IMR-90 (cell line): ENCODE results near the gene SLC9A3. TPM values are rescaled to one million over a fixed set of nuclear protein-coding genes. Genes with fewer than 3 reads are reported as not detected.

Source experiments
- ATAC-seq: fragments of 200-7000 bp; cut with Tn5 transposase; 2 replicates; pipeline ENCODE4 v1.9.1; 2020; ENCODE audit warnings: low read depth, mild to moderate bottlenecking, moderate library complexity
- BruUV-seq: library from RNA; stranded (reverse); fragments of 400-500 nt; replicated peaks from 2 replicates; lab custom pipeline; 2021; lab: Mats Ljungman, UMichigan
- CTCF ChIA-PET: fragments of 300-600 bp; formaldehyde crosslinking; extraction: SDS; loops from one replicate; lab custom pipeline; 2021; ENCODE audit warnings: antibody characterized with exemption; lab: Yijun Ruan, JAX
- POLR2A ChIA-PET: fragments of 300-600 bp; sonication (Branson Sonifier 250); formaldehyde crosslinking; loops from one replicate; lab custom pipeline; 2022; ENCODE audit warnings: antibody characterized with exemption; ENCODE audit not compliant: unreplicated experiment; lab: Charles Lee
- DNase-seq: peaks from one replicate; pipeline ENCODE4 v3.0.0; 2013
- H2AFZ ChIP-seq: replicated peaks from 2 replicates; pipeline ENCODE3; 2013; ENCODE audit warnings: low read length, mild to moderate bottlenecking; ENCODE audit not compliant: poor library complexity
- H2AK5ac ChIP-seq: 2 replicates; pipeline ENCODE4 v1.6.1; 2013; ENCODE audit warnings: low read depth, low read length, inconsistent platforms
- H2AK9ac ChIP-seq: replicated peaks from 2 replicates; pipeline ENCODE3; 2013; ENCODE audit warnings: mild to moderate bottlenecking, low read depth, low read length, moderate library complexity; ENCODE audit not compliant: poor library complexity
- H2BK120ac ChIP-seq: 2 replicates; pipeline ENCODE4 v1.6.1; 2013; ENCODE audit warnings: low read depth, low read length, inconsistent platforms
- H2BK15ac ChIP-seq: 3 replicates; pipeline ENCODE4 v1.6.1; 2013; ENCODE audit warnings: low read depth, low read length, inconsistent platforms
- H2BK20ac ChIP-seq: 2 replicates; pipeline ENCODE4 v1.6.1; 2013; ENCODE audit warnings: low read depth, mild to moderate bottlenecking, inconsistent platforms, low read length, moderate library complexity
- H2BK5ac ChIP-seq: 2 replicates; pipeline ENCODE4 v1.6.1; 2013; ENCODE audit warnings: mild to moderate bottlenecking, low read depth, low read length, inconsistent platforms; ENCODE audit not compliant: poor library complexity, severe bottlenecking
- H3K14ac ChIP-seq: replicated peaks from 2 replicates; pipeline ENCODE4 v1.6.1; 2013; ENCODE audit warnings: low read depth, low read length, inconsistent platforms
- H3K18ac ChIP-seq: 2 replicates; pipeline ENCODE4 v1.6.1; 2013; ENCODE audit warnings: low read depth, low read length, control low read depth
- H3K23ac ChIP-seq: 2 replicates; pipeline ENCODE4 v1.6.1; 2013; ENCODE audit warnings: low read depth, low read length, inconsistent platforms
- H3K27ac ChIP-seq: 2 replicates; pipeline ENCODE4 v1.5.1; 2013; ENCODE audit warnings: mild to moderate bottlenecking, control low read depth, low read length; ENCODE audit not compliant: insufficient read depth
- H3K27me3 ChIP-seq: 2 replicates; pipeline ENCODE4 v1.6.1; 2013; ENCODE audit warnings: low read length; ENCODE audit not compliant: control insufficient read depth, insufficient read depth
- H3K36me3 ChIP-seq: 2 replicates; pipeline ENCODE4 v1.6.1; 2013; ENCODE audit warnings: low read length, mixed read lengths; ENCODE audit not compliant: control insufficient read depth, insufficient read depth
- H3K4ac ChIP-seq: 2 replicates; pipeline ENCODE4 v1.6.1; 2013; ENCODE audit warnings: low read depth, low read length, inconsistent platforms
- H3K4me1 ChIP-seq: 2 replicates; pipeline ENCODE4 v1.6.1; 2013; ENCODE audit warnings: low read length, mixed read lengths; ENCODE audit not compliant: control insufficient read depth, insufficient read depth
- H3K4me2 ChIP-seq: 2 replicates; pipeline ENCODE4 v1.6.1; 2013; ENCODE audit warnings: low read depth, mild to moderate bottlenecking, control low read depth, low read length, moderate library complexity
- H3K4me3 ChIP-seq: 2 replicates; pipeline ENCODE4 v1.5.1; 2013; ENCODE audit warnings: low read depth, mild to moderate bottlenecking, control low read depth, low read length, moderate library complexity; ENCODE audit not compliant: insufficient read depth
- H3K56ac ChIP-seq: 2 replicates; pipeline ENCODE4 v1.6.1; 2013; ENCODE audit warnings: low read length, inconsistent platforms; ENCODE audit not compliant: insufficient read depth; ENCODE audit errors: extremely low read depth
- H3K79me1 ChIP-seq, 2 experiments: 2 replicates each; pipeline ENCODE4 v1.6.1; 2013; ENCODE audit warnings: low read length in 2 of 2, inconsistent platforms in 1 of 2, low read depth in 1 of 2
- H3K9ac ChIP-seq: 2 replicates; pipeline ENCODE4 v1.6.1; 2013; ENCODE audit warnings: low read depth, low read length, control low read depth
- H3K9me1 ChIP-seq: 2 replicates; pipeline ENCODE4 v1.6.1; 2013; ENCODE audit warnings: low read length, inconsistent platforms; ENCODE audit not compliant: insufficient read depth
- H3K9me3 ChIP-seq: 2 replicates; pipeline ENCODE4 v1.6.1; 2013; ENCODE audit warnings: low read length; ENCODE audit not compliant: control insufficient read depth, insufficient read depth
- H4K20me1 ChIP-seq: 2 replicates; pipeline ENCODE4 v1.6.1; 2013; ENCODE audit warnings: low read length, inconsistent platforms; ENCODE audit not compliant: insufficient read depth
- H4K5ac ChIP-seq: 2 replicates; pipeline ENCODE4 v1.6.1; 2013; ENCODE audit warnings: mild to moderate bottlenecking, low read depth, low read length, control low read depth
- H4K8ac ChIP-seq, 2 experiments: 2 replicates each; pipeline ENCODE4 v1.6.1; 2013; ENCODE audit warnings: low read depth in 2 of 2, low read length in 2 of 2, control low read depth in 1 of 2, inconsistent platforms in 1 of 2
- H4K91ac ChIP-seq: 2 replicates; pipeline ENCODE4 v1.6.1; 2013; ENCODE audit warnings: low read depth, low read length, inconsistent platforms; ENCODE audit not compliant: insufficient read depth
- NFE2L2 ChIP-seq: fragments of 150-350 bp; IDR thresholded peaks from 2 replicates; pipeline ENCODE4 v1.6.1; 2016; ENCODE audit warnings: low read depth, mild to moderate bottlenecking, low read length
- POLR2A ChIP-seq: IDR thresholded peaks from 2 replicates; pipeline ENCODE4 v1.6.1; 2012; ENCODE audit warnings: mild to moderate bottlenecking, low read depth, low read length
- WGBS, 2 experiments: methylation state at CpG; one replicate each; pipeline versions ENCODE4 v1.1.5 to v1.1.7; 2013; ENCODE audit warnings: missing lambda C conversion rate in 2 of 2; ENCODE audit not compliant: insufficient read length in 1 of 2; ENCODE audit errors: extremely low coverage in 2 of 2; 5-methylcytosine and 5-hydroxymethylcytosine counted together
- dilution Hi-C: fragments of 300-500 bp; cut with HindIII; formaldehyde crosslinking; loops from one replicate; pipeline ENCODE4 v1.14.3; 2018; ENCODE audit warnings: low sequenced_read_pairs; ENCODE audit not compliant: unreplicated experiment
- in situ Hi-C: fragments of 300-500 bp; cut with MboI; formaldehyde crosslinking; loops from 3 replicates; pipeline ENCODE4 v1.14.3; 2019; ENCODE audit warnings: low sequenced_read_pairs, inconsistent platforms, mixed read lengths
- intact Hi-C: fragments of 100-400 bp; cut with micrococcal nuclease; formaldehyde crosslinking; loops from 2 replicates; pipeline ENCODE4 v1.10.0; 2022
- polyA plus RNA-seq, 3 experiments: library from polyadenylated mRNA; depleted of rRNA; stranded (reverse); fragments of >200 nt; gene quantifications; 2 replicates each; pipeline ENCODE4 v1.2.3, GENCODE V29; 2012; ENCODE audit warnings: low replicate concordance in 1 of 3
- total RNA-seq: library from RNA; depleted of rRNA; stranded (reverse); fragments of >200 nt; gene quantifications from 2 replicates; pipeline ENCODE4 v1.2.3, GENCODE V29; 2012

The SLC9A3 gene
- total and polyA plus RNA-seq, 2 of the 4 experiments (the other 2 are of a cell fraction), result 0.72 to 1.5 TPM

- H3K27me3 ChIP-seq, result peaks cover 60% of the 10 kb centered on the region
- no peaks in the 10 kb centered on the region for H3K9me3 ChIP-seq
- in situ Hi-C loops (no loop called here), intact Hi-C loops (no loop called here), dilution Hi-C loops (no loop called here)
- no peak for ATAC-seq
- 68 to 100% methylated on average over 3 of the region's 5 CpGs for WGBS, 2 experiments
- no peak overlapping the region for H4K8ac ChIP-seq
- no peaks in the 10 kb centered on the region for H3K4me1 ChIP-seq
- H2BK5ac ChIP-seq, result peak overlapping the region; percentile 9
- DNase-seq, result no peak
- no peak overlapping the region for H2BK120ac ChIP-seq
- no peak overlapping the region for H3K14ac ChIP-seq
- H2BK15ac ChIP-seq, result no peak overlapping the region
- H3K27ac ChIP-seq, result no peak overlapping the region
- H3K23ac ChIP-seq, result no peak overlapping the region
- H3K56ac ChIP-seq, result no peak overlapping the region
- ChIA-PET CTCF (no interaction called here), POLR2A (no interaction called here)
- no peak overlapping the region for H4K5ac ChIP-seq
- no peak overlapping the region for H3K18ac ChIP-seq
- no peaks in the 10 kb centered on the region for H4K20me1 ChIP-seq
- H3K4ac ChIP-seq, result no peak overlapping the region
- no peak overlapping the region for H2AK5ac ChIP-seq
- no peak overlapping the region for H4K91ac ChIP-seq
- H2BK20ac ChIP-seq, result no peak overlapping the region
- no TSS peak for BruUV-seq
- H3K36me3 ChIP-seq, result no peaks in the 10 kb centered on the region
- H3K9me1 ChIP-seq, result no peaks in the 10 kb centered on the region
- no peak overlapping the region for H3K4me3 ChIP-seq
- no peaks in the 10 kb centered on the region for H3K79me1 ChIP-seq
- no peak overlapping the region for H3K4me2 ChIP-seq
- TF ChIP-seq NFE2L2 (no peak), POLR2A (no peak)
- H2AK9ac ChIP-seq, result no peak overlapping the region
- H3K9ac ChIP-seq, result no peak overlapping the region
- H2AFZ ChIP-seq, result no peak overlapping the region
These were observed 6.6 kb downstream of the SLC9A3 start for GRCh38 chr5:517535-518100.
